ENCODE results near the gene PAX4.

- TF ChIP-seq CTCF (IDR thresholded peaks at IDR 0.05; ENCODE audit: low read depth, low read length) (peak; percentile 43), EZH2phosphoT487 (IDR thresholded peaks at IDR 0.05; ENCODE audit: low read depth) (no peak)
Observed at GRCh38 chr7:127578036-127578684, 39.8 kb downstream of the PAX4 start.

Data from OCI-LY3 (cell line).